ENCODE results near the gene LRMDA. TPM values are rescaled to one million over a fixed set of nuclear protein-coding genes. Genes with fewer than 3 reads are reported as not detected.
"Not testable (repeated sequence)": the region's sequence is repeated elsewhere in the genome, so short reads cannot be mapped to it uniquely, and the experiment has no call there.

Gene LRMDA
- total RNA-seq, 2 experiments from 2014 or later, result not detected

DNA sequence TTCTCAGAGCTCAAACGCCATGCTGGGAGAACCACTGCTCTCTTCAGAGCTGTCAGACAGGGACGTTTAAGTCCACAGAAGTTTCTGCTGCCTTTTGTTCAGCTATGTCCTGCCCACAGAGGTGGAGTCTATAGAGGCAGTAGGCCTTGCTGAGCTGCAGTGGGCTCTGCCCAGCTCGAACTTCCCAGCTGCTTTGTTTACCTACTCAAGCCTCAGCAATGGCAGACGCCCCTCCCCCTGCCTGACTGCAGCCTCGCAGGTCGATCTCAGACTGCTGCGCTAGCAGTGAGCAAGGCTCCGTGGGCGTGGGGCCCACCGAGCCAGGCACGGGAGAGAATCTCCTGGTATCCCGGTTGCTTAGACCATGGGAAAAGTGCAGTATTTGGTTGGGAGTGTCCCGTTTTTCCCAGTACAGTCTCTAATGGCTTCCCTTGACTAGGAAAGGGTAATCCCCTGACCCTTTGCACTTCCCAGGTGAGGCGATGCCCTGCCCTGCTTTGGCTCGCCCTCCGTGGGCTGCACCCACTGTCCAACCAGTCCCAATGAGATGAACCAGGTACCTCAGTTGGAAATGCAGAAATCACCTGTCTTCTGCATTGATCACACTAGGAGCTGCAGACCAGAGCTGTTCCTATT is 89.9 kb downstream of the LRMDA start:
- H3K27ac ChIP-seq (ENCODE audit: low read depth in 1 of 2, low read length in 2 of 2); ATAC-seq (ENCODE audit: poor library complexity); CTCF ChIA-PET; H3K4me1 Mint-ChIP-seq (ENCODE audit: low read depth); H3K36me3 ChIP-seq (ENCODE audit: insufficient read depth, low read length); H3K4me3 Mint-ChIP-seq; H3K27ac Mint-ChIP-seq; POLR2A ChIA-PET; H3K4me1 ChIP-seq (ENCODE audit: insufficient read depth, low read length); H3K9me3 Mint-ChIP-seq; H3K27me3 ChIP-seq (ENCODE audit: control insufficient read depth in 1 of 2, insufficient read depth in 2 of 2, low read length in 2 of 2); intact Hi-C loops (cut with DNase I, micrococcal nuclease); H3K36me3 Mint-ChIP-seq (ENCODE audit: low read depth); H3K4me3 ChIP-seq (ENCODE audit: low read length); H3K9me3 ChIP-seq (ENCODE audit: control insufficient read depth in 1 of 2, insufficient read depth in 1 of 2, low read length in 2 of 2); DNase-seq: not testable (repeated sequence)
- peaks cover 33% of the 10 kb centered on the region for H3K27me3 Mint-ChIP-seq

DNA sequence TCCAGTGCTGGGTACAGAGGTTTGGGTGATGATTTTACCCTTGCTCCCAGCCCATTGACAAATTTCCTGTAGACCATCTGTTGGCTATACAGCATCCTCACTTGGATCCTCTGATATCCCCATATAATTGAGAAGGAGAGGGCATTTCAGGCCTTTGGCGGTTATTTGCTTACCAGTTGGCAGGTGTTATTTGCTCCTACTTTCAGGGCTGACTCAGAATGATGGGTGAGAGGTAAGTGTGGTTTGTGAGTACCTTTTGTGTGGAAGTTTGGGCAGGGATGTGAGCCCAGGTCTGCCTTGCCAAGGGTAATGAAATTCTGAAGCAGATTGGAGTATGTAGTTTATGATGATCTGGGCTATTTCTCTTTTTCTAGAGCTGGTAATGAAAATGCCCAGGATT is 93.6 kb downstream of the LRMDA start:
- Mint-ChIP-seq H3K4me3 (no peak overlapping the region), H3K9me3 (peaks cover 3% of the 10 kb centered on the region), H3K4me1 (ENCODE audit: low read depth) (no peaks in the 10 kb centered on the region), H3K36me3 (ENCODE audit: low read depth) (no peaks in the 10 kb centered on the region), H3K27ac (no peak overlapping the region), H3K27me3 (peaks cover 23% of the 10 kb centered on the region)
- no peaks in the 10 kb centered on the region for H3K4me1 ChIP-seq (ENCODE audit: insufficient read depth, low read length)
- intact Hi-C loops (cut with DNase I, micrococcal nuclease), result no loop called here
- DNase-seq, result no peak
- H3K36me3 ChIP-seq (ENCODE audit: insufficient read depth, low read length), result no peaks in the 10 kb centered on the region
- H3K4me3 ChIP-seq (ENCODE audit: low read length), result no peak overlapping the region
- peaks cover 0 to 4% of the 10 kb centered on the region in 2 experiments for H3K27me3 ChIP-seq (ENCODE audit: control insufficient read depth in 1 of 2, insufficient read depth in 2 of 2, low read length in 2 of 2)
- ChIA-PET CTCF (no interaction called here), POLR2A (no interaction called here)
- H3K27ac ChIP-seq (ENCODE audit: low read depth in 1 of 2, low read length in 2 of 2), result no peak overlapping the region
- ATAC-seq (ENCODE audit: poor library complexity), result no peak
- TF ChIP-seq, protein P1, sequence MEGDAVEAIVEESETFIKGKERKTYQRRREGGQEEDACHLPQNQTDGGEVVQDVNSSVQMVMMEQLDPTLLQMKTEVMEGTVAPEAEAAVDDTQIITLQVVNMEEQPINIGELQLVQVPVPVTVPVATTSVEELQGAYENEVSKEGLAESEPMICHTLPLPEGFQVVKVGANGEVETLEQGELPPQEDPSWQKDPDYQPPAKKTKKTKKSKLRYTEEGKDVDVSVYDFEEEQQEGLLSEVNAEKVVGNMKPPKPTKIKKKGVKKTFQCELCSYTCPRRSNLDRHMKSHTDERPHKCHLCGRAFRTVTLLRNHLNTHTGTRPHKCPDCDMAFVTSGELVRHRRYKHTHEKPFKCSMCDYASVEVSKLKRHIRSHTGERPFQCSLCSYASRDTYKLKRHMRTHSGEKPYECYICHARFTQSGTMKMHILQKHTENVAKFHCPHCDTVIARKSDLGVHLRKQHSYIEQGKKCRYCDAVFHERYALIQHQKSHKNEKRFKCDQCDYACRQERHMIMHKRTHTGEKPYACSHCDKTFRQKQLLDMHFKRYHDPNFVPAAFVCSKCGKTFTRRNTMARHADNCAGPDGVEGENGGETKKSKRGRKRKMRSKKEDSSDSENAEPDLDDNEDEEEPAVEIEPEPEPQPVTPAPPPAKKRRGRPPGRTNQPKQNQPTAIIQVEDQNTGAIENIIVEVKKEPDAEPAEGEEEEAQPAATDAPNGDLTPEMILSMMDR (IDR thresholded peaks at IDR 0.05), result no peak
- peaks cover 0 to 6% of the 10 kb centered on the region in 2 experiments for H3K9me3 ChIP-seq (ENCODE audit: control insufficient read depth in 1 of 2, insufficient read depth in 1 of 2, low read length in 2 of 2)

DNA sequence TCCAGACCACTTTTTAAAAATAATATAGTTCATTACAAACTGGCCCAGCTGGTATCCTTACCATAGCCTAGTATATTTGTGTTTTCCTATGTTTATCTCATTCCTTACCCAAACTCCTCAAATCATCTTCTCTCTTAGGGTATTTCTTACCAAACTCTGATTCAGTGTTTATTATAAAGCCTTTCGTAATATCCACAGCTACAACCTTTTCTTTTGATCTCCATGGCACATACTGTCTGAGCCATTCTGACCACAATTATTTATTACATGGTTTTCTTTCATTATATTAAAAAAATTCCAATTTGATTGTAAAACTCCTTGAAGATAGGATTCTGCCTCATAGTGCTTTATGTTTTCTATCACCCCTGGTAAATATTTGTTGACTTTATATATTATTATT is 94.2 kb downstream of the LRMDA start:
- no peak overlapping the region for H3K27ac Mint-ChIP-seq
- POLR2A ChIA-PET, result no interaction called here
- intact Hi-C loops (cut with DNase I, micrococcal nuclease), result no loop called here

More for the DNA sequence above, 94.2 kb downstream of the LRMDA start:
- no peaks in the 10 kb centered on the region for H3K36me3 ChIP-seq (ENCODE audit: insufficient read depth, low read length)
- no peak overlapping the region for H3K27ac ChIP-seq (ENCODE audit: low read depth in 1 of 2, low read length in 2 of 2)
- no peak overlapping the region for H3K4me3 Mint-ChIP-seq
- CTCF ChIA-PET, result no interaction called here
- no peaks in the 10 kb centered on the region for H3K9me3 Mint-ChIP-seq
- no peak for DNase-seq
- no peak for ATAC-seq (ENCODE audit: poor library complexity)
- peaks cover 0 to 4% of the 10 kb centered on the region in 2 experiments for H3K27me3 ChIP-seq (ENCODE audit: control insufficient read depth in 1 of 2, insufficient read depth in 2 of 2, low read length in 2 of 2)
- H3K4me1 Mint-ChIP-seq (ENCODE audit: low read depth), result no peaks in the 10 kb centered on the region
- H3K4me3 ChIP-seq (ENCODE audit: low read length), result no peak overlapping the region
- no peaks in the 10 kb centered on the region for H3K4me1 ChIP-seq (ENCODE audit: insufficient read depth, low read length)
- peaks cover 0 to 6% of the 10 kb centered on the region in 2 experiments for H3K9me3 ChIP-seq (ENCODE audit: control insufficient read depth in 1 of 2, insufficient read depth in 1 of 2, low read length in 2 of 2)
- peaks cover 18% of the 10 kb centered on the region for H3K27me3 Mint-ChIP-seq
- TF ChIP-seq, protein P1 (IDR thresholded peaks at IDR 0.05), result no peak
- no peaks in the 10 kb centered on the region for H3K36me3 Mint-ChIP-seq (ENCODE audit: low read depth)
